Breast epithelium (tissue), 3 donors: Measurements from ENCODE around the gene BABAM1.

Source experiments
- POLR2A ChIP-seq: fragments of 450-650 bp; IDR thresholded peaks from one replicate; pipeline ENCODE4 v1.6.1; 2016; ENCODE audit warnings: antibody characterized with exemption, mild to moderate bottlenecking, moderate library complexity
- TF ChIP-seq, protein P1 (sequence below), 3 donors: fragments of 450-650 bp; IDR thresholded peaks; one replicate each; pipeline ENCODE4 v1.5.1; 2016 to 2017; ENCODE audit warnings: antibody characterized with exemption in 3 of 3, mild to moderate bottlenecking in 3 of 3, moderate library complexity in 3 of 3

DNA sequence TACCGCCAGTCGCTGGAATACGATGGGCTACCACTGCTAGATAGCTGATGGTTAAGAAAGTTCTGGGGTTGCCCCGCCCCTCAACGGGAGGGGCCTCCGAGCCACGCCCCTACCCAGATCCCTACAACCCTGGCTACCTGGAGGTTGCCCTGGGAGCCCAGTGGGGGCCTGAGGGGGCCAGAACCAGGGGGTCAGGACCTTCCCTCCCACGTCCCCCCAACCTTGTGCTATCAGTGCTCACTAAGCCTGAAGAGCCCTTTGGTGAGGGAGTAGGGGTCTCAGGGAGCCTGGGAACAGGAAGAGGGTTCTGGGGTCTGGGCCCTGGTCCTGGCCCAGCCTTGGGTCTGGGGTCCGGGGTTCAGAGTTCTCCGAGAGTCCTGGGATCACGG is 32.3 kb upstream of the BABAM1 start:
- TF ChIP-seq, protein P1, sequence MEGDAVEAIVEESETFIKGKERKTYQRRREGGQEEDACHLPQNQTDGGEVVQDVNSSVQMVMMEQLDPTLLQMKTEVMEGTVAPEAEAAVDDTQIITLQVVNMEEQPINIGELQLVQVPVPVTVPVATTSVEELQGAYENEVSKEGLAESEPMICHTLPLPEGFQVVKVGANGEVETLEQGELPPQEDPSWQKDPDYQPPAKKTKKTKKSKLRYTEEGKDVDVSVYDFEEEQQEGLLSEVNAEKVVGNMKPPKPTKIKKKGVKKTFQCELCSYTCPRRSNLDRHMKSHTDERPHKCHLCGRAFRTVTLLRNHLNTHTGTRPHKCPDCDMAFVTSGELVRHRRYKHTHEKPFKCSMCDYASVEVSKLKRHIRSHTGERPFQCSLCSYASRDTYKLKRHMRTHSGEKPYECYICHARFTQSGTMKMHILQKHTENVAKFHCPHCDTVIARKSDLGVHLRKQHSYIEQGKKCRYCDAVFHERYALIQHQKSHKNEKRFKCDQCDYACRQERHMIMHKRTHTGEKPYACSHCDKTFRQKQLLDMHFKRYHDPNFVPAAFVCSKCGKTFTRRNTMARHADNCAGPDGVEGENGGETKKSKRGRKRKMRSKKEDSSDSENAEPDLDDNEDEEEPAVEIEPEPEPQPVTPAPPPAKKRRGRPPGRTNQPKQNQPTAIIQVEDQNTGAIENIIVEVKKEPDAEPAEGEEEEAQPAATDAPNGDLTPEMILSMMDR (IDR thresholded peaks at IDR 0.05), result no peak
- no peak for TF ChIP-seq POLR2A
